Activated CD8-positive, alpha-beta memory T cell treated with anti-CD3 and anti-CD28 coated beads, Interleukin-2, amount 10 ng/mL, durations not matched to agents 7 days and 5 days (primary cell): ENCODE data around the gene CLNK. TPM values are rescaled to one million over a fixed set of nuclear protein-coding genes. Genes with fewer than 3 reads are reported as not detected.
"Not testable (repeated sequence)": the region's sequence is repeated elsewhere in the genome, so short reads cannot be mapped to it uniquely, and the experiment has no call there.

Source experiments
- ATAC-seq: fragments of 150-1000 bp; cut with Tn5 transposase; one replicate; pipeline ENCODE4 v1.10.0; 2021; ENCODE audit warnings: moderate library complexity
- CTCF ChIA-PET: fragments of 350-600 bp; sonication (Branson Sonifier 250); formaldehyde crosslinking; loops from one replicate; lab custom pipeline; 2021; ENCODE audit warnings: antibody characterized with exemption; lab: Charles Lee
- DNase-seq: peaks from one replicate; pipeline ENCODE4 v3.0.0-alpha.2; 2020
- H3K27ac Mint-ChIP-seq: one replicate; pipeline ENCODE4 v1.8.0; 2021; ENCODE audit warnings: mild to moderate bottlenecking, mixed read lengths
- H3K27me3 Mint-ChIP-seq: one replicate; pipeline ENCODE4 v1.8.0; 2021; ENCODE audit warnings: mixed read lengths
- H3K36me3 Mint-ChIP-seq: one replicate; pipeline ENCODE4 v1.8.0; 2021; ENCODE audit warnings: mild to moderate bottlenecking, mixed read lengths
- H3K4me1 Mint-ChIP-seq: one replicate; pipeline ENCODE4 v1.8.0; 2021; ENCODE audit warnings: mixed read lengths
- H3K4me3 Mint-ChIP-seq: one replicate; pipeline ENCODE4 v1.8.0; 2021; ENCODE audit warnings: mild to moderate bottlenecking, moderate library complexity, mixed read lengths
- H3K9me3 Mint-ChIP-seq: one replicate; pipeline ENCODE4 v1.8.0; 2022; ENCODE audit warnings: low read depth, mixed read lengths
- total RNA-seq, 2 experiments: library from RNA; stranded (reverse); gene quantifications; one replicate each; pipeline ENCODE4 v1.2.3, GENCODE V29; 2021

The CLNK gene
- total RNA-seq, 2 experiments from 2014 or later = 0.18 to 0.61 TPM

GRCh38 chr4:10639664-10640063 lies 44.9 kb downstream of the CLNK start:
- Mint-ChIP-seq H3K36me3 (no peaks in the 10 kb centered on the region), H3K9me3 (no peaks in the 10 kb centered on the region), H3K27me3 (no peaks in the 10 kb centered on the region), H3K4me1 (no peaks in the 10 kb centered on the region), H3K27ac (no peak overlapping the region), H3K4me3 (no peak overlapping the region)
- CTCF ChIA-PET = no interaction called here
- DNase-seq (no peak), ATAC-seq (no peak)

- no peaks in the 10 kb centered on the region for H3K36me3 Mint-ChIP-seq
- ATAC-seq = no peak
- CTCF ChIA-PET = no interaction called here
- H3K4me1 Mint-ChIP-seq = no peaks in the 10 kb centered on the region
- no peak overlapping the region for H3K27ac Mint-ChIP-seq
- no peaks in the 10 kb centered on the region for H3K27me3 Mint-ChIP-seq
- no peak overlapping the region for H3K4me3 Mint-ChIP-seq
- no peaks in the 10 kb centered on the region for H3K9me3 Mint-ChIP-seq
- DNase-seq = no peak
Measured at GRCh38 chr4:10639100-10639499, 45.5 kb downstream of the CLNK start.

GRCh38 chr4:10635091-10635490 lies 49.5 kb downstream of the CLNK start:
- ATAC-seq (no peak), DNase-seq (no peak)
- H3K27ac Mint-ChIP-seq = no peak overlapping the region
- no peak overlapping the region for H3K4me3 Mint-ChIP-seq
- H3K36me3 Mint-ChIP-seq = no peaks in the 10 kb centered on the region
- H3K4me1 Mint-ChIP-seq = no peaks in the 10 kb centered on the region
- CTCF ChIA-PET = no interaction called here
- no peaks in the 10 kb centered on the region for H3K9me3 Mint-ChIP-seq
- no peaks in the 10 kb centered on the region for H3K27me3 Mint-ChIP-seq

GRCh38 chr4:10629394-10629793 lies 55.2 kb downstream of the CLNK start:
- Mint-ChIP-seq H3K36me3 (no peaks in the 10 kb centered on the region), H3K4me3 (no peak overlapping the region), H3K4me1 (peaks cover 4% of the 10 kb centered on the region), H3K9me3 (no peaks in the 10 kb centered on the region), H3K27me3 (peaks cover 5% of the 10 kb centered on the region), H3K27ac (no peak overlapping the region)
- CTCF ChIA-PET = no interaction called here
- DNase-seq (no peak), ATAC-seq (no peak)

GRCh38 chr4:10625131-10625530 lies 59.4 kb downstream of the CLNK start:
- H3K36me3 Mint-ChIP-seq = no peaks in the 10 kb centered on the region

GRCh38 chr4:10623862-10624261 lies 60.7 kb downstream of the CLNK start:
- Mint-ChIP-seq H3K4me3 (no peak overlapping the region), H3K4me1 (no peaks in the 10 kb centered on the region), H3K27ac (no peak overlapping the region), H3K27me3 (peaks cover 5% of the 10 kb centered on the region), H3K36me3 (no peaks in the 10 kb centered on the region), H3K9me3 (no peaks in the 10 kb centered on the region)
- CTCF ChIA-PET = no interaction called here
- DNase-seq = no peak
- ATAC-seq = no peak

More at GRCh38 chr4:10625131-10625530, 59.4 kb downstream of the CLNK start:
- peaks cover 5% of the 10 kb centered on the region for H3K27me3 Mint-ChIP-seq
- no peak overlapping the region for H3K27ac Mint-ChIP-seq
- no peak overlapping the region for H3K4me3 Mint-ChIP-seq
- peaks cover 4% of the 10 kb centered on the region for H3K4me1 Mint-ChIP-seq
- DNase-seq (no peak), ATAC-seq (no peak)
- no peaks in the 10 kb centered on the region for H3K9me3 Mint-ChIP-seq
- CTCF ChIA-PET = no interaction called here

- Mint-ChIP-seq H3K27me3 (peaks cover 5% of the 10 kb centered on the region), H3K4me1 (no peaks in the 10 kb centered on the region)
Measured at GRCh38 chr4:10623241-10623640, 61.3 kb downstream of the CLNK start.

GRCh38 chr4:10622728-10623127 lies 61.8 kb downstream of the CLNK start:
- no peak for DNase-seq
- Mint-ChIP-seq H3K9me3 (no peaks in the 10 kb centered on the region), H3K36me3 (no peaks in the 10 kb centered on the region), H3K4me3 (no peak overlapping the region), H3K27me3 (peaks cover 7% of the 10 kb centered on the region), H3K27ac (no peak overlapping the region), H3K4me1 (no peaks in the 10 kb centered on the region)
- CTCF ChIA-PET = interaction anchor here (0.5 kb wide), 1 partner anchor 30 kb away, joined by 3 read pairs; no protein-coding TSS in a partner anchor
- ATAC-seq = no peak

More at GRCh38 chr4:10623241-10623640, 61.3 kb downstream of the CLNK start:
- ATAC-seq = no peak
- no peak overlapping the region for H3K27ac Mint-ChIP-seq
- H3K36me3 Mint-ChIP-seq = no peaks in the 10 kb centered on the region
- H3K4me3 Mint-ChIP-seq = no peak overlapping the region
- H3K9me3 Mint-ChIP-seq = no peaks in the 10 kb centered on the region
- DNase-seq = no peak
- CTCF ChIA-PET = no interaction called here

- Mint-ChIP-seq H3K27me3 (peaks cover 7% of the 10 kb centered on the region), H3K27ac (no peak overlapping the region), H3K4me3 (no peak overlapping the region), H3K36me3 (no peaks in the 10 kb centered on the region), H3K4me1 (no peaks in the 10 kb centered on the region), H3K9me3 (no peaks in the 10 kb centered on the region)
- CTCF ChIA-PET = no interaction called here
- ATAC-seq (no peak), DNase-seq (no peak)
Measured at GRCh38 chr4:10620935-10621488, 63.6 kb downstream of the CLNK start.

- Mint-ChIP-seq H3K36me3 (no peaks in the 10 kb centered on the region), H3K4me3 (no peak overlapping the region), H3K27ac (no peak overlapping the region), H3K4me1 (no peaks in the 10 kb centered on the region), H3K9me3 (no peaks in the 10 kb centered on the region), H3K27me3 (peaks cover 3% of the 10 kb centered on the region)
- DNase-seq = no peak
- CTCF ChIA-PET = no interaction called here
- no peak for ATAC-seq
Measured at GRCh38 chr4:10619855-10620254, 64.7 kb downstream of the CLNK start.

GRCh38 chr4:10619220-10619619 lies 65.3 kb downstream of the CLNK start:
- no peak overlapping the region for H3K27ac Mint-ChIP-seq
- H3K9me3 Mint-ChIP-seq = no peaks in the 10 kb centered on the region
- H3K36me3 Mint-ChIP-seq = no peaks in the 10 kb centered on the region
- no peak for DNase-seq
- no peak for ATAC-seq
- CTCF ChIA-PET = no interaction called here
- H3K27me3 Mint-ChIP-seq = peaks cover 3% of the 10 kb centered on the region
- H3K4me3 Mint-ChIP-seq = no peak overlapping the region
- no peaks in the 10 kb centered on the region for H3K4me1 Mint-ChIP-seq

- DNase-seq, H3K27me3 Mint-ChIP-seq, H3K27ac Mint-ChIP-seq, H3K9me3 Mint-ChIP-seq, H3K4me3 Mint-ChIP-seq, H3K36me3 Mint-ChIP-seq, CTCF ChIA-PET, ATAC-seq, H3K4me1 Mint-ChIP-seq: not testable (repeated sequence)
Measured at GRCh38 chr4:10614926-10615325, 69.6 kb downstream of the CLNK start.

GRCh38 chr4:10613926-10614478 lies 70.6 kb downstream of the CLNK start:
- ATAC-seq = no peak
- Mint-ChIP-seq H3K27me3 (peaks cover 3% of the 10 kb centered on the region), H3K36me3 (no peaks in the 10 kb centered on the region), H3K9me3 (no peaks in the 10 kb centered on the region), H3K4me3 (no peak overlapping the region), H3K4me1 (no peaks in the 10 kb centered on the region), H3K27ac (no peak overlapping the region)
- DNase-seq = no peak
- CTCF ChIA-PET = no interaction called here

- Mint-ChIP-seq H3K9me3 (no peaks in the 10 kb centered on the region), H3K4me1 (no peaks in the 10 kb centered on the region), H3K27ac (no peak overlapping the region), H3K4me3 (no peak overlapping the region), H3K36me3 (no peaks in the 10 kb centered on the region), H3K27me3 (no peaks in the 10 kb centered on the region)
- ATAC-seq (no peak), DNase-seq (no peak)
- CTCF ChIA-PET = no interaction called here
Measured at GRCh38 chr4:10612476-10612875, 72.1 kb downstream of the CLNK start.
